NCI-H526 (cell line): ENCODE data around the gene CCDC126.
"Not testable (repeated sequence)": the region's sequence is repeated elsewhere in the genome, so short reads cannot be mapped to it uniquely, and the experiment has no call there.

ENCODE experiments used
- DNase-seq, 2 experiments: peaks; one replicate each; lab custom pipeline; 2025; lab: John Stamatoyannopoulos, UW

Gene CCDC126

DNA sequence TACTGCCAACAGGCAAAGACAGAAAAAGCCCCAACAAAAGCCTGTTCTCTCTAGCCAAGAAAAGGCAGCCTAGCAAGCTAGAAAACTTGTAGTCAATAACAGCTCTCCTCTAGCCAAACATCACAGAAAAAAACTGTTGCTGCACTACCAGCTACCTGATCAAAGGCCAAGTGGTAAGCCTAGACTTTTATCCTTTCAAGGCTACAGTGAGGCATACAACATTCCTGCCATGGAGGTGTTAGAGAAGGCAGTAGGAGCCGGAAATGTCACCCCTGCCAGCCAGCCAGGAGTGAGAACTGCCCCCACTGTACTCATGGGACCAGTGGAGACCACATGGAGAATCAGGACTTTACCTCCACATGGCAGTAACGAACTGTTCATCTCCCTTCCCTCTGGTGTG lies 31.2 kb downstream of the CCDC126 start:
- no peak for DNase-seq

DNA sequence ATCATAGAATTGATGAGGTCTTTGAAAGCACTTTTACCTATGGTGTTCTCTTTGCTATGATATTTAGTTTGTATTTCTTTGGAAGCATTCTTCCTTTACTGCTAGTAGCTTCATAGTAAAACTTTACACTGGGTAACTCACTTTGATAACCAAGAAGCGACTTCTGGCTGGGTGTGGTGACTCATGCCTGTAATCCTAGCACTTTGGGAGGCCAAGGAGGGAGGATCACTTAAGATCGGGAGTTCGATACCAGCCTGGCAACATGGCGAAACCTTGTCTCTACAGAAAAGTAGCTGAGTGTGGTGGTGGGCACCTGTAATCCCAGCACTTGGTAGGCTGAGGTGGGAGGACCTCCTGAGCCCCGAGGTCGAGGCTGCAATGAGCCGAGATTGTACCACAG lies 36.2 kb downstream of the CCDC126 start:
- DNase-seq: no peak

DNA sequence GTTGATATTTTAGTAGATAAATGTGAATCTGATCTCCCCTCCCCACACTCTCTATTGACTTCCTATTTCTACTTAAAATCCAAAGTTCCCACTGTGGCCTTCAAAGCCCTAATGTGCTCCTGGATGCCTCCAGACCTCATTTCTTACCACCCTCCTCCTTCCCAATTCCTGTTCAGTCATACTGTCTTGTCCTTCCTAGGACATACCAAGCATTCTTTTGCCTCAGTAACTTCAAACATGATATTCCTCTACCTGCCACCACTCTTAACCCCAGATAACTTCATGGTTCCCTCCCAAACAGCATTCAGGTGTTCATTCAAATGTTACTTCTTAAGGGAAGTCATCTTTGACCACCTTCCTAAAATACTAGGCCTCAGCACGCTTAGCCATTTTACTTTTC lies 48.6 kb downstream of the CCDC126 start:
- DNase-seq: no peak

DNA sequence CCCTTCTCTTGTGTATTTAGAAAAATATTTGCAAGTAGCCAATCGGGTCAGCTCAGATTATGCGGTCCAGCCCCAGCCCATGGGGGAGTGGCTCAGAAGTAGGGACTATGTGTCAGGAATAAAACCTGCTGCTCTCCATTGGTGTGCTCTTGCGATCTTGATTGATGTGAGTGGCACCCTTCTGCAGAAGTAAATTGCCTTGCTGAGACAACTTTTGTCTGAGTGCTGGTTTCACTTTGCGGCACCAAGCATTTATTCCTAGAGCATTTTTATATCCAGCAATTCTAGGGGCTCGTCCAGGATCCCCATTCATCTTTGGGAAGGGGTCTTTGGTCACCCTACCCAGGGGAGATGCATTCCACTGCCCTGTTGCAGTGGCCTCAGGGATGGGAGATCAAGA lies 56.8 kb downstream of the CCDC126 start:
- DNase-seq: no peak

- DNase-seq: peak in 1 of 2 experiments; percentile 38
Observed at GRCh38 chr7:23654508-23654907, 57.3 kb downstream of the CCDC126 start.

DNA sequence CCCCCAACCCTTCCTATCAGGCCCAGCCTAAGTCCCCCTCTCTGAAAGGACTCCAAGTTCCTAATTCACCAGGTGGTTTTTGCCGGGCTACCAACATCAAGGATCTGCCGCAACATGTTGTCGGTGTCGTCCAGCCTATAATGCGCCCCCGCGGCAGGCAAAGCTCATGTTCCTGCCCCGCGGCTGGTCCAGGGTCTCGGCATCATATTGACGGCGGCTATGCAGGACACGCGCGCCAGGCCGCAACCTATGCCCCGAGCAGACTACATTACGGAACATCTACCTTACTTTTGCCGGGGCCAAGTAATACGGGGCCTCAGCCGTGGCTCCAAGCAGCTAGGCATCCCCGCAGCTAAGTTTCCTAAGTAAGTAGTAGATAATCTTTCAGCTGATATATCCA lies 58.3 kb downstream of the CCDC126 start:
- no peak for DNase-seq

- no peak for DNase-seq
Observed at GRCh38 chr7:23658831-23659427, 61.7 kb downstream of the CCDC126 start.

DNA sequence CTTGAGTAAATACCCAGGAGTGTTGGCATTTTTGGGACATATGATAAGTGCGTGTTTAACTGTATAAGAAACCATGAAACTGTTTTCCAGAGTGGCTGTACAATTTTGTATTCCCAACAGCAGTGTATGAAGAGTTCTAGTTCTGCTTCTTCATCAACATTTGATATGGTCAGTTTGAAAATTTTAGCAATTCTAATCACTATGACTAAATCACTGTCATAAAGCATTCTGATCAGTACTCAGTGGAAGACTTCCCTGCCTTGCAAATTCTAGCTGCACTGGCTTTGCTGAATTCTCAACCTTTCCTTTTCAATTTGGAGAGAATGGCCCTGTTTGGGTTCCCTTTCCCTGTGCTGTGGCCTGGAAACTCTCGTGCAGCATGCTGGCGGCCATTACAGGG lies 64.2 kb downstream of the CCDC126 start:
- DNase-seq: no peak

GRCh38 chr7:23662124-23662983 lies 65.2 kb downstream of the CCDC126 start:
- DNase-seq: no peak

DNA sequence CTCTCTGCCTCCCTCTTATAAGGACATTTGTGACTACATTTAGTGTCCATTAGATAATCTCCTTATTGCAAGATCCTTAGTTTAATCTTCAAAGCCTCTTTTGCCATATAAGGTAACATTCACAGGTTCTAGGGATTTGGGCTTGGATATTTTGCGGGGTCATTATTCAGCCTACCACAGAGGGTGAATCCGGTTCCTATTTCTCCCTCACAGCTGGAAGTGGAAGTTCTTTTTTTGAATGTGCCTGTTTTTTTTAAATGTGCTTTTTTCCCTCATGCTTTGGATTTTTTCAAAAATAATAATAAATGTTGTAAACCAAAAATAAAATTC lies 65.8 kb downstream of the CCDC126 start:
- no peak for DNase-seq

GRCh38 chr7:23664122-23664521 lies 66.9 kb downstream of the CCDC126 start:
- DNase-seq: no peak

- DNase-seq: no peak
Observed at GRCh38 chr7:23672033-23672432, 74.9 kb downstream of the CCDC126 start.

DNA sequence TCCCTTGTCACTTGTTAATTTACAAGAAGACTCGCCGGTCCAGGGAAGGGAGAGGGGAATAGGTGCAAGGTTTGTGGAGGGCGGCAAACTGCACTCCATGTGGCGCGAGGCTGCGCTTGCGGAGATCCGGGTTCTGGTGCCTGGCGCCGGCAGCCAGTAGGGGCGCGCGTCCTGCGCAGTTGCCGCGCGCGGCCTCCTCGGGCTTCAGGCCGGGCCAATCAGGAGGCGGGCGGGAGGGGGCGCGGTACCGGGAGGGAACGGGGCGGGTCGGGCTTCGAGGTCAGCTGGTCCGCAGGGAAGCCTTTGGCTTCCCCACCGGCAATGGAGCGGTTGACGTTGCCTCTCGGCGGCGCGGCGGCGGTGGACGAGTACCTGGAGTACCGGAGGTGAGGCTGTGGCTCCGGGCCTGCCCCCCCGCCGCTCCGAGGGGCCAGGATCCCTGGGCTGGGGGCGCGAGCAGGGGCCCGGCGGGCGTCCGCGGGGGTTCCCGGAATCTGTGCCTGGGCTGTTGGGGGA lies 82.8 kb downstream of the CCDC126 start, which contains the start of gene FAM221A:
Gene FAM221A (plus strand): TSS at position 302 of the 516 bp plus-strand sequence. CDS start 20 bp downstream, at position 322.
- peak; percentile 72 to 95 for DNase-seq

- DNase-seq: peak; percentile 80 to 91
Observed at GRCh38 chr7:23680414-23681405, 83.5 kb downstream of the CCDC126 start.

GRCh38 chr7:23684041-23684440 lies 86.9 kb downstream of the CCDC126 start:
- DNase-seq: not testable (repeated sequence)

DNA sequence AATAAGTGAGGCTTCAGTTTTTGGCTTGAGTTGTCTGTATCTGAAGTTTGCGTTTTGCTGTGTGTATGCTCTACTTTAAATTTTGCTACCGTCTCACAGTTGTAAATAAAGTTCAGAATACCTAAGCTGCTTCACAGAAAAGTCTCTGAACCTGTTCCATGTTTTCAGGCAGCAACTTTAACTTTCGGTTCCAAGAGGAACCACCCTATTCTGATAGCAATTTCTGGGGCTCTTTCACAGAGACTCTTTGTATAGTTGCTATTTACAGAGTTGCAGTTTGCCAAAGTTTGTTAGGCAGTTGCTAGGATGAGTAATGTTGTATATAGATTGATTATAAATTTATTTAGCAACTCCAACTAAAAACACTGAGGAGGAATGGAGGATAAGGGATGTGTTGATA lies 88.5 kb downstream of the CCDC126 start:
- no peak for DNase-seq

GRCh38 chr7:23687011-23687410 lies 89.8 kb downstream of the CCDC126 start:
- DNase-seq: no peak

GRCh38 chr7:23689165-23689564 lies 92.0 kb downstream of the CCDC126 start:
- no peak for DNase-seq

GRCh38 chr7:23691320-23691719 lies 94.1 kb downstream of the CCDC126 start:
- no peak for DNase-seq

DNA sequence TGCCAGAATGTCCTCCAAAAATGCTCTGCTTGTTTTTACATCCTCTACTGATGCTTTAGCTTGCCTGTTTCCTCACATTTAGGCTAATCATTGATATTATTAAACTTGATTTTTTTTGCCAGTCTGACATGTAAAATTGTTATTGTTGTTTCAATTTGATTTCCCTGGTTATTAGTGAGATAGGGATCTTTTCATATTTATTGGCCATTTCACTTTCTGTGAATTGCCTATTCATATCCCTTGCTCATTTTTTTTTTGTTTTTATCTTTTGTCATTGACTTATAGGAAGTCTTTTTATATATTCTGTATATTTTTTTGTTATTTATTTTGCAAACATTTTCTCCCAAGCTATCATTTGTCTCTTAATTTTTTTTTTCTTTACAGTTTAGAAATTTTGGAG lies 96.0 kb downstream of the CCDC126 start:
- DNase-seq: no peak
